Subcutaneous adipose tissue (tissue), 4 donors: ENCODE data around the gene CCDC3. TPM values are rescaled to one million over a fixed set of nuclear protein-coding genes. Genes with fewer than 3 reads are reported as not detected.

ENCODE experiments used
- total RNA-seq, 4 donors: library from RNA; depleted of rRNA; stranded (reverse); fragments of >200 nt; gene quantifications; one replicate each; pipeline ENCODE4 v1.1.0, GENCODE V29; 2016
- TF ChIP-seq, protein P1 (sequence below): fragments of 450-650 bp; IDR thresholded peaks from one replicate; pipeline ENCODE4 v1.5.1; 2016; ENCODE audit warnings: low read depth, mild to moderate bottlenecking, control low read depth, antibody characterized with exemption, moderate library complexity

Gene CCDC3
- total RNA-seq, 4 donors from 2014 or later, result 4.8 to 39.1 (median 19.4) TPM

DNA sequence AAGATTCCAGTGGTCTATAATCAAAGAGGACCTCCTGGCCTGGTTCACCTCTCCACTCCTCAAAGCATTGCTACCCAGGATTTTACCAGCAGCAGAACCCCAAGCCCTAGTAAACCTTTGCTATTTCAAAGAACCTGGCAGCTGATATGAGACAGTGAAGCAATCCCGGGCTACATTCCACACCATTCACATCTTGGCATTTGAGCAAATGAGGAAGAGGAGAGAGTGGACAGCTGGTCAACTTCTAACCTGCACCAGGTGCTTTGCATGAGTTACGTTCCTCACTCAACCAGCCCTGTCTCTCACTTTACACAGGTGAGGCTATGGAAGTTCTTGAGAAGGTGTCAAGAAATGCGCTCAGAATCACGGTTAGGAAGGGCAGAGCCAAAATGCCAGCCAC lies 1.1 kb downstream of the CCDC3 start:
- TF ChIP-seq, protein P1, sequence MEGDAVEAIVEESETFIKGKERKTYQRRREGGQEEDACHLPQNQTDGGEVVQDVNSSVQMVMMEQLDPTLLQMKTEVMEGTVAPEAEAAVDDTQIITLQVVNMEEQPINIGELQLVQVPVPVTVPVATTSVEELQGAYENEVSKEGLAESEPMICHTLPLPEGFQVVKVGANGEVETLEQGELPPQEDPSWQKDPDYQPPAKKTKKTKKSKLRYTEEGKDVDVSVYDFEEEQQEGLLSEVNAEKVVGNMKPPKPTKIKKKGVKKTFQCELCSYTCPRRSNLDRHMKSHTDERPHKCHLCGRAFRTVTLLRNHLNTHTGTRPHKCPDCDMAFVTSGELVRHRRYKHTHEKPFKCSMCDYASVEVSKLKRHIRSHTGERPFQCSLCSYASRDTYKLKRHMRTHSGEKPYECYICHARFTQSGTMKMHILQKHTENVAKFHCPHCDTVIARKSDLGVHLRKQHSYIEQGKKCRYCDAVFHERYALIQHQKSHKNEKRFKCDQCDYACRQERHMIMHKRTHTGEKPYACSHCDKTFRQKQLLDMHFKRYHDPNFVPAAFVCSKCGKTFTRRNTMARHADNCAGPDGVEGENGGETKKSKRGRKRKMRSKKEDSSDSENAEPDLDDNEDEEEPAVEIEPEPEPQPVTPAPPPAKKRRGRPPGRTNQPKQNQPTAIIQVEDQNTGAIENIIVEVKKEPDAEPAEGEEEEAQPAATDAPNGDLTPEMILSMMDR, result no peak

DNA sequence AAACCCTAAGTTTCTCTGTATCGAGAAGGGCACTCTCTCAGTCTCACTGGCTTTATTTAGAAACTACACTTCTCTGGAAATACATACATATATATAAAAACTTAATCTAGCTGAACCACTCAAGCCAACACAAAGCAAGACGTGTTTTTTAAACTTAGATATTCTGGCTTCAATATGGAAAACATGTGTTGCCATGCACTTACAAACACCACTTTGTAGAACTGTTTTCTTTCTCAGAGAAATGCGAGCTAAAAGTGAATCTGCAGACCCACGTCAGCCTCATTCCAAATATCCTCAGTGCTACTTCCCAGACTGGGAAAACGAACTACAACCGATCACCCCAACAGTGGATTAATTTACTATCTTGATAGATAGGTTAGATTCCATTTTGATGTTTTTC lies 1.7 kb downstream of the CCDC3 start:
- TF ChIP-seq, protein P1, result no peak

DNA sequence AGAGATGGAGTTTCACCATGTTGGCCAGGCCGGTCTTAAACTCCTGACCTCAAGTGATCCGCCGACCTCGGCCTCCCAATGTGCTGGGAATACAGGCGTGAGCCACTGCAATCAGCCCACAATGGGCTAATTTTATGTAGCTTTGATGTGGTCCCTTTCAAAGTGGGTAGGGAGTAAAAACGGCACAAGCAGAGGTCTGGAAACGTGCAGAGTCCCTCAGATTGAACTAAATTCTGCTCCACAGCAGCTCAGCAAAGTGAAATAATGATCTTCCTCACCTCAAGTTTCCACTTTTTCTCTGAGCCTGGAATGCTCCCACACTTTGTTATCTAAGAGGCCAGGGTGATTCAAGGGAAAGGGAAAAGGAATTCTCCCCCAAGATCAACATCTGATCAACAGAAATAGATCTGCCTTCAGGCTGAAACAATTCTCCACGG lies 6.1 kb downstream of the CCDC3 start:
- TF ChIP-seq, protein P1, result no peak

DNA sequence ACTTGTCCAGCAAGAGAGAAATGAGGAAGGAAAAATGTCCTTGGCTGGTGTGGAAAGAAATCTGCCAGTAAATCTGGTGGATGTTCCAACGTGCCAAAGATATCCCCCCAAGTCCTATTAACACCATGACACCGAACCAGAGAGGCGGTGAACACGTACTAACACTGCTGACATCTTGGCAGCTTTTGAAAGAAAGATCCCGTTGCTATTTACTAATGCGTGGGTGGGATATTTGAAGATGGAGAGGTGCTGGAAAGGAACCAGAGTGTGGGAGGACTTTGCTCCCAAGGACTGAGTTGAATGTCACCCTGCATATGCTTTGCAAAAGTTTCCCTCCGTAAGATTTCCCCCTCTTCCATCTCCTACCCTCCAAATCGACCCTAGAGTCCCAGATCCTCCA lies 7.9 kb downstream of the CCDC3 start:
- TF ChIP-seq, protein P1, result no peak

DNA sequence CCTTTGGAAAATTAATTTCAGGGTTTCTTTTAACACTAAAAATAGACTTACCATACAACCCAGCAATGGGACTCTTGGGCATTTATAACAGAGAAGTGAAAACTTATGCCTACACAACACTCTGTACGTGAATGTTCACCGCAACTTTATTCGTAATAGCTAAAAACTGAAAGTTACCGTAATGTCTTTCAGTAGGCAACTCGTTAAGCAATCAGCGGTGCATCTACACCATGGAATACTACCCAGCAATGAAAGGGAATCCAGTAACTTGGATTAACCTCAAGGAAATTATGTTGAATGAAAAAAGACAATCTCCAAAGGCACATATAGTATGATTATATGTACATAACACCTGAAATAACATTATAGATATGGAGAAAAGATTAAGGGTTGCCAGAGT lies 16.2 kb downstream of the CCDC3 start:
- TF ChIP-seq, protein P1, result no peak

DNA sequence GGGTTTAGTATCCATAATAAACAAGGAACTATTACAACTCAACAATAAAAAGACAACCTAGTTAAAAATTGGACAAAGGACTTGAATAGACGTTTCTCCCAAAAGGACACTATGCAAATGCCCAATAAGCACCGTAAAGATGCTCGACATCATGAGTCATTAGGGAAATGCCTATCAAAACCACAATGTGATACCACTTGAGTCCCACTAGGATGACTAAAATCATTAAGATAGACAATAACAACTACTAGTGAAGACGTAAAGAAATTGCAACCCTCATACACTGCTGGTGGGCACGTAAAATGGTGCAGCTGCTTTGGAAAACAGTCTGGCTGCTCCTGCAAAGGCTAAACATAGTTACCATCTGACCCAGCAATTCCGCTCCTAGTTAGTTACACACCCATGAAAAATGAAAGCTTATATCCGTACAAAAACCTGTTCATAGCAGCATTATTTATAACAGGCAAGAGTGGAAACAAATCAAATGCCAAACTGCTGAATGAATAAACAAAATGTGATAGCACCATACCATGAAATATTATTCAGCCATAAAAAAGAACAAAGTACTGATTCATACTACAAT lies 17.3 kb downstream of the CCDC3 start:
- TF ChIP-seq, protein P1, result no peak

DNA sequence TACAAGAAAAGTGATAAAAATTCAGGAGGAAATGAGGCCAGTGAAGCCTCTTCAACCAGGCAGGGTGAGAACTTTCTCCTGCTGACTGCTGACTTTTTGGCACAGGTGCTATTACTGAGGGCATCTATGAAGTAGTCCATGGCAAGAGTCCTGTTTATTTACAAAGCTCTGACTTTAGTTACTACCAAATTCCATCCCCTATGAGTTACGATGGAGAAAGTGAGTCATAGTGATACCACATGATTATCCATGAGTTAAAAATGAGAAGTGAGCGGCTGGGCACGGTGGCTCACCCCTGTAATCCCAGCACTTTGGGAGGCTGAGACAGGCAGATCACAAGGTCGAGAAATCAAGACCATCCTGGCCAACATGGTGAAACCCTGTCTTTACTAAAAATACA lies 19.9 kb downstream of the CCDC3 start:
- TF ChIP-seq, protein P1, result no peak
